Measurements from ENCODE around the gene SPSB3. TPM values are rescaled to one million over a fixed set of nuclear protein-coding genes. Genes with fewer than 3 reads are reported as not detected.

The SPSB3 gene
- total and polyA plus RNA-seq, 2 experiments from 2014 or later: 96.4 to 101 TPM

DNA sequence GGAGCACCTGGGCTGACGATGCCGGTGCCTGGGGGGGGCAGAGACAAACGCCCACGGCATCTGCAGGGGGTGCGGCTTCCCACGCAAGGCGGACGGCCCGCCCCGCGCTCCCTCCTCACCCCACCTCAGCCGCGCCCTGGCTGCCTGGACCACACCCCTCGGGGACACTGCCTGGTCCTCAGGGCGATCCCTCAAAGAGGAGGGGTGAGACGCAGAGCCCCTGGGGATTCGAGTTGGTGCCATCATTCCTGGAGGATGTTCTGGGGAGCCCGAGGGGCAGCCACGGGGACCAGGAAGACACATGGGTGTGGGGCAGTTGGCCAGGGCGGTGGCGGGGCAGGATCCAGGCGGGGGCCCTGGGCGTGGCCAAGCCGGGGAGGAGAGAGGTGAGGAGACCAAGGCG is 7.3 kb upstream of the SPSB3 start:
- Histone ChIP-seq H3K4me1 (ENCODE audit: low read depth) (no peaks in the 10 kb centered on the region), H3K9me3 (ENCODE audit: low read depth) (no peaks in the 10 kb centered on the region), H3K36me3 (peaks cover 6% of the 10 kb centered on the region), H3K27ac (no peak overlapping the region), H3K4me3 (no peak overlapping the region), H3K27me3 (no peaks in the 10 kb centered on the region)
- DNase-seq (ENCODE audit: low read depth in 1 of 2, low spot score in 1 of 2): no peak
- TF ChIP-seq, protein P1, sequence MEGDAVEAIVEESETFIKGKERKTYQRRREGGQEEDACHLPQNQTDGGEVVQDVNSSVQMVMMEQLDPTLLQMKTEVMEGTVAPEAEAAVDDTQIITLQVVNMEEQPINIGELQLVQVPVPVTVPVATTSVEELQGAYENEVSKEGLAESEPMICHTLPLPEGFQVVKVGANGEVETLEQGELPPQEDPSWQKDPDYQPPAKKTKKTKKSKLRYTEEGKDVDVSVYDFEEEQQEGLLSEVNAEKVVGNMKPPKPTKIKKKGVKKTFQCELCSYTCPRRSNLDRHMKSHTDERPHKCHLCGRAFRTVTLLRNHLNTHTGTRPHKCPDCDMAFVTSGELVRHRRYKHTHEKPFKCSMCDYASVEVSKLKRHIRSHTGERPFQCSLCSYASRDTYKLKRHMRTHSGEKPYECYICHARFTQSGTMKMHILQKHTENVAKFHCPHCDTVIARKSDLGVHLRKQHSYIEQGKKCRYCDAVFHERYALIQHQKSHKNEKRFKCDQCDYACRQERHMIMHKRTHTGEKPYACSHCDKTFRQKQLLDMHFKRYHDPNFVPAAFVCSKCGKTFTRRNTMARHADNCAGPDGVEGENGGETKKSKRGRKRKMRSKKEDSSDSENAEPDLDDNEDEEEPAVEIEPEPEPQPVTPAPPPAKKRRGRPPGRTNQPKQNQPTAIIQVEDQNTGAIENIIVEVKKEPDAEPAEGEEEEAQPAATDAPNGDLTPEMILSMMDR (IDR thresholded peaks at IDR 0.05; ENCODE audit: low read depth, low read length): no peak

DNA sequence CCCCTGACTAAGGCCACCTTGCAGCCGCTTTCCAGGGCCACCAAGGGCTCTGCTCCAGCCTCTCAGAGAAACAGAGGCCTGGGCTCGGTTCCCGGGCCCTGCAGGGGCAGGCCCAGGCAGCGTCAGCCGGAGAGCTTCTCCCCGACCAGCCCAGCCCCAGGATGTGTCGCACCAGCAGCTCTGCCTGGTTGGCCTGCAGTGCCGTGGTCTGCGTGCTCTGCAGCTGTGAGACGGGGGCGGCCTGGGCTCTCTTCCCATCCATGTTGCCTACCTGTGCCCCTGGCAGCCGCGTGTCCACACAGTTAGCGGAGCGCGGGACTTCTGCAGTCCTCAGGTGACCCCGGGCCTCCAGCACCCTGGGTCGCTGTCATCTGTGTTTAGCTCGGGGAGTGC is 6.3 kb upstream of the SPSB3 start:
- H3K4me1 ChIP-seq (ENCODE audit: low read depth): no peaks in the 10 kb centered on the region
- TF ChIP-seq, protein P1 (IDR thresholded peaks at IDR 0.05; ENCODE audit: low read depth, low read length): no peak
- no peaks in the 10 kb centered on the region for H3K9me3 ChIP-seq (ENCODE audit: low read depth)
- no peaks in the 10 kb centered on the region for H3K27me3 ChIP-seq
- H3K36me3 ChIP-seq: peaks cover 6% of the 10 kb centered on the region
- H3K27ac ChIP-seq: no peak overlapping the region
- H3K4me3 ChIP-seq: no peak overlapping the region
- no peak for DNase-seq (ENCODE audit: low read depth in 1 of 2, low spot score in 1 of 2)

DNA sequence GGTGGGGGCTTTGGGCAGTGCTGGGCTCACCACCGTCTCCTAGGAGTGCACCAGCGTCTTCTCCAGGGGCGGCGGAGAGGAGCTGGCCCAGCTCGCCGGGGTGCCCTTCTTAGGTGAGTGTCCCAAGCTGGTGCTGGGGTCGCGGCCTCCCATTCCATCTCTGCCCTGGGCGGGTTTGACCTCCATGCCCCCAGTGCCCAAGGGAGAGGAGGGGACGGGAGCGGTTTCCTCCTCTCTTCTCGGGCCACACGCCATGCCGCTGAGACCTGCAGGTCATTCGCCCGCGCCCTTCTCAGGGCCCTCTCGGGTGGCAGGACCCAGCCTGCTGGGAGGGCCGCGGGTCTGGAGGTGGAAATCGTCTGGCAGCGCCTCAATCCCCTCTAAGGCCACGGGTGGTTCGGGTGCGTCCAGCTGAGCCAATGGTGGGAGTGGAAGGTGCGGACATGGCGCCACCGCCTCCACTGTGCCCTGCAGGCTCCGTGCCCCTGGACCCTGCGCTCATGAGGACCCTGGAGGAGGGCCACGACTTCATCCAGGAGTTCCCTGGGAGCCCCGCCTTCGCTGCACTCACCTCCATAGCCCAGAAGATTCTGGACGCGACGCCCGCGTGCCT is 5.8 kb upstream of the SPSB3 start:
- H3K36me3 ChIP-seq: peaks cover 6% of the 10 kb centered on the region
- DNase-seq (ENCODE audit: low read depth in 1 of 2, low spot score in 1 of 2): no peak
- H3K27me3 ChIP-seq: no peaks in the 10 kb centered on the region
- H3K9me3 ChIP-seq (ENCODE audit: low read depth): no peaks in the 10 kb centered on the region
- H3K27ac ChIP-seq: no peak overlapping the region
- H3K4me1 ChIP-seq (ENCODE audit: low read depth): no peaks in the 10 kb centered on the region
- TF ChIP-seq, protein P1 (IDR thresholded peaks at IDR 0.05; ENCODE audit: low read depth, low read length): no peak
- H3K4me3 ChIP-seq: no peak overlapping the region

DNA sequence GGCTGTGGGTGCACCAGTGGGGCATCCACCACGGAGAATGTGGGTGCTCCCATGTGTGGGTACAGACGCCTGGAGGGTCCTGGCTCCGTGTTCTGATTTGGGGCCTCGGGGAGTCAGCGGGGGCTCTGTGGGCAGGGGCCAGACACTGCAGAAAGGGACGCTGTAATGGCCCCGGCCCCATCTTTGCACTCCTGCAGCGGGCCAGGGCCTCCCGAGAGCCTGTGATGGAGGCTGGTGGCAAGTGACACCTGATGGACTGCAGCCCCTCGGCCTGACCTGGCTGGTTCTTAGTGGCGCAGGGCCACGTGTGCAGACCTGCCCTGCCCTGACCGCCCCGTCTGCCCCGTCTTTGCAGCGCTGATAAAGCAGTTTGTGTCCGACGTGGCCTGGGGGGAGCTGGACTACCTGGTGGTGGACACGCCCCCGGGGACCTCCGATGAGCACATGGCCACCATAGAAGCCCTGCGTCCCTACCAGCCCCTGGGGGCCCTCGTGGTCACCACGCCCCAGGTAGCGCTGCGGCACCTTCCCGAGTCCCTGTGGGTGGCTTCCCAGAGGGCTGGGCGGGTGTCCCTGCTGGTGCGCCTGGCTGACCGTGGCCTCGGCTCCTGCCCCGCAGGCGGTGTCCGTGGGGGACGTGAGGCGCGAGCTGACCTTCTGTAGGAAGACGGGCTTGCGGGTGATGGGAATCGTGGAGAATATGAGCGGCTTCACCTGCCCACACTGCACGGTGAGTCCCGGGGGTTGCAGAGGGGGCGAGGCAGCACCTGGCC is 5.1 kb upstream of the SPSB3 start:
- TF ChIP-seq, protein P1 (IDR thresholded peaks at IDR 0.05; ENCODE audit: low read depth, low read length): no peak

DNA sequence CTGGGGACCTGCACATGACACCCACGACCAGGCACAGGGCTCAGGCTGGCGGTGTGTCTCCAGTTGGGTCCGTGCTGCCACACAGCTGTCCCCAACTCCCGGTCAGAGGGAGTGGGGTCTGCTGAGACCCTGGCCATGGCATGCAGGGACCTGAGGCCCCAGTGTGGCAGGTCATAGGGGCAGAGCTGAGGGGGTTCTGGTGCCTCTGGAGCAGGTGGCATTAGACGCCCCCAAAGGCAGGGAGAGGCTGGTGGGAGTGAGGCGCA is 4.6 kb upstream of the SPSB3 start:
- no peak overlapping the region for H3K4me3 ChIP-seq
- TF ChIP-seq, protein P1 (IDR thresholded peaks at IDR 0.05; ENCODE audit: low read depth, low read length): no peak
- H3K36me3 ChIP-seq: peaks cover 6% of the 10 kb centered on the region
- no peak overlapping the region for H3K27ac ChIP-seq
- H3K9me3 ChIP-seq (ENCODE audit: low read depth): no peaks in the 10 kb centered on the region
- H3K27me3 ChIP-seq: no peaks in the 10 kb centered on the region
- DNase-seq (ENCODE audit: low read depth in 1 of 2, low spot score in 1 of 2): no peak
- no peaks in the 10 kb centered on the region for H3K4me1 ChIP-seq (ENCODE audit: low read depth)

More for the DNA sequence above, 5.1 kb upstream of the SPSB3 start:
- no peak overlapping the region for H3K4me3 ChIP-seq
- H3K27me3 ChIP-seq: no peaks in the 10 kb centered on the region
- H3K36me3 ChIP-seq: peaks cover 6% of the 10 kb centered on the region
- no peaks in the 10 kb centered on the region for H3K4me1 ChIP-seq (ENCODE audit: low read depth)
- H3K9me3 ChIP-seq (ENCODE audit: low read depth): no peaks in the 10 kb centered on the region
- no peak for DNase-seq (ENCODE audit: low read depth in 1 of 2, low spot score in 1 of 2)
- no peak overlapping the region for H3K27ac ChIP-seq
